K562 (cell line): ENCODE data around the gene NES. TPM values are rescaled to one million over a fixed set of nuclear protein-coding genes. Genes with fewer than 3 reads are reported as not detected.

Source experiments
- ATAC-seq: fragments of 200-7000 bp; cut with Tn5 transposase; 3 replicates; pipeline ENCODE4 v1.9.1; 2020; ENCODE audit warnings: moderate library complexity
- BruUV-seq: library from RNA; stranded (reverse); fragments of 400-500 nt; replicated peaks from 2 replicates; lab custom pipeline; 2021; lab: Mats Ljungman, UMichigan
- CTCF ChIA-PET: fragments of 300-600 bp; formaldehyde crosslinking; extraction: SDS; loops from one replicate; lab custom pipeline; 2021; ENCODE audit warnings: low intra/inter-chr PET ratio; lab: Yijun Ruan, JAX
- POLR2A ChIA-PET: fragments of 300-600, 350-650 bp; sonication (Branson Sonifier 250); formaldehyde crosslinking; extraction: SDS; loops from one replicate; lab custom pipeline; 2021; ENCODE audit warnings: antibody characterized with exemption, inconsistent platforms; lab: Yijun Ruan, JAX
- DNase-seq, 4 experiments: peaks; one replicate each; pipeline versions ENCODE4 v3.0.0 to v3.0.0-alpha.2; 2011 to 2018; ENCODE audit warnings: low spot score in 3 of 4, mixed read lengths in 3 of 4; ENCODE audit errors: extremely low read depth in 1 of 4
- FAIRE-seq: peaks from 2 replicates; lab custom pipeline; 2011; peaks lifted over from hg19 to GRCh38; lab: Jason Lieb, UNC
- H2AFZ ChIP-seq: 2 replicates; pipeline ENCODE4 v1.6.0; 2011; ENCODE audit warnings: low read depth, low read length, control low read depth, inconsistent platforms
- H3K27ac ChIP-seq: fragments of 200-600 bp; 3 replicates; pipeline ENCODE4 v1.8.0; 2011; ENCODE audit warnings: low read depth, mild to moderate bottlenecking, control low read depth, inconsistent platforms, low read length, moderate library complexity, mixed read lengths; ENCODE audit errors: extremely low read depth
- H3K27me3 ChIP-seq, 2 experiments: fragments of 300-600 bp in 1 of 2; 2 replicates in 1 of 2; 3 replicates in 1 of 2; pipeline versions ENCODE4 v1.6.0 to v1.8.0; 2011; ENCODE audit warnings: inconsistent platforms in 2 of 2, low read length in 2 of 2, mild to moderate bottlenecking in 1 of 2, mixed read lengths in 1 of 2, moderate library complexity in 1 of 2; ENCODE audit not compliant: control insufficient read depth in 2 of 2, insufficient read depth in 2 of 2
- H3K36me3 ChIP-seq: fragments of 300-600 bp; 3 replicates; pipeline ENCODE4 v1.8.0; 2011; ENCODE audit warnings: mild to moderate bottlenecking, low read length, inconsistent platforms; ENCODE audit not compliant: control insufficient read depth, insufficient read depth
- H3K4me1 ChIP-seq, 2 experiments: fragments of 200-600 bp in 1 of 2; replicated peaks in 1 of 2; 2 replicates in 1 of 2; 3 replicates in 1 of 2; pipeline versions ENCODE4 v1.5.1 to v1.8.0; 2011; ENCODE audit warnings: inconsistent platforms in 2 of 2, low read length in 2 of 2, mild to moderate bottlenecking in 1 of 2, mixed read lengths in 1 of 2, moderate library complexity in 1 of 2; ENCODE audit not compliant: control insufficient read depth in 2 of 2, insufficient read depth in 2 of 2
- H3K4me2 ChIP-seq: 2 replicates; pipeline ENCODE4 v1.6.1; 2011; ENCODE audit warnings: low read length, control low read depth, inconsistent platforms, mixed read lengths; ENCODE audit not compliant: insufficient read depth
- H3K4me3 ChIP-seq: fragments of 200-600 bp; sonication (generic), shearing (Covaris generic); 2 replicates; pipeline ENCODE4 v1.5.1; 2016; ENCODE audit warnings: control low read depth, inconsistent platforms
- H3K79me2 ChIP-seq: fragments of 200-600 bp; 3 replicates; pipeline ENCODE4 v1.8.0; 2011; ENCODE audit warnings: low read length, inconsistent platforms; ENCODE audit not compliant: control insufficient read depth, insufficient read depth
- H3K9ac ChIP-seq, 2 experiments: 2 replicates each; pipeline versions ENCODE4 v1.6.0 to v1.6.1; 2011; ENCODE audit warnings: low read depth in 2 of 2, low read length in 2 of 2, control low read depth in 1 of 2, inconsistent platforms in 1 of 2, mild to moderate bottlenecking in 1 of 2, mixed read lengths in 1 of 2; ENCODE audit not compliant: insufficient read depth in 1 of 2
- H3K9me1 ChIP-seq: one replicate; pipeline ENCODE4 v1.6.0; 2011; ENCODE audit warnings: inconsistent platforms, mild to moderate bottlenecking, low read length, moderate library complexity; ENCODE audit not compliant: control insufficient read depth, insufficient read depth
- H3K9me3 ChIP-seq: replicated peaks from 2 replicates; pipeline ENCODE4 v1.5.1; 2011; ENCODE audit warnings: low read depth, low read length, inconsistent platforms; ENCODE audit not compliant: control insufficient read depth, insufficient read depth
- H4K20me1 ChIP-seq: replicated peaks from 2 replicates; pipeline ENCODE4 v1.6.1; 2011; ENCODE audit warnings: low read length, inconsistent platforms, mixed read lengths; ENCODE audit not compliant: control insufficient read depth, insufficient read depth
- ARID1B ChIP-seq: fragments of 450-650 bp; IDR thresholded peaks from 2 replicates; pipeline ENCODE4 v1.6.1; 2016; ENCODE audit warnings: antibody characterized with exemption, mild to moderate bottlenecking, inconsistent platforms
- CBFA2T3 ChIP-seq: fragments of 450-650 bp; IDR thresholded peaks from 2 replicates; pipeline ENCODE4 v1.6.1; 2017
- EP300 ChIP-seq: IDR thresholded peaks from 2 replicates; pipeline ENCODE4 v1.6.1; 2012; ENCODE audit warnings: low read length, improper control_type of control experiment
- FOXA3 ChIP-seq, 2 experiments: fragments of 450-650 bp in 1 of 2; sonication (generic) in 1 of 2; formaldehyde crosslinking; IDR thresholded peaks in 1 of 2; conservative IDR thresholded peaks in 1 of 2; 2 replicates each; pipeline versions ENCODE4 v1.4.0 to v1.8.0; 2020 to 2022; ENCODE audit warnings: mild to moderate bottlenecking in 2 of 2, missing genetic modification reagents in 1 of 2
- FOXK2 ChIP-seq, 2 experiments: fragments of 450-650 bp; IDR thresholded peaks in 1 of 2; conservative IDR thresholded peaks in 1 of 2; 2 replicates each; pipeline ENCODE4 v1.6.1; 2016; ENCODE audit warnings: low read depth in 2 of 2, mild to moderate bottlenecking in 1 of 2
- LEF1 ChIP-seq: fragments of 450-650 bp; IDR thresholded peaks from 2 replicates; pipeline ENCODE4 v1.6.1; 2016; ENCODE audit warnings: mild to moderate bottlenecking
- MAZ ChIP-seq, 2 experiments: fragments of 450-650 bp in 1 of 2; sonication (generic) in 1 of 2; formaldehyde crosslinking; IDR thresholded peaks in 1 of 2; conservative IDR thresholded peaks in 1 of 2; 2 replicates each; pipeline versions ENCODE4 v1.4.0 to v1.5.0; 2020; ENCODE audit warnings: mild to moderate bottlenecking in 1 of 2, missing genetic modification reagents in 1 of 2
- NFRKB ChIP-seq: fragments of 450-650 bp; IDR thresholded peaks from 2 replicates; pipeline ENCODE4 v1.6.1; 2016; ENCODE audit warnings: low read depth
- RBBP5 ChIP-seq: fragments of 200-600 bp; sonication (generic); IDR thresholded peaks from 2 replicates; pipeline ENCODE4 v1.6.1; 2012; ENCODE audit warnings: borderline replicate concordance, mild to moderate bottlenecking, low read length, control low read depth, inconsistent platforms; ENCODE audit not compliant: insufficient read depth, poor library complexity, severe bottlenecking
- RBM25 ChIP-seq: fragments of 200-400 bp; formaldehyde crosslinking; IDR thresholded peaks from 2 replicates; pipeline ENCODE4 v1.6.1; 2018; ENCODE audit warnings: low read length, low read depth, moderate library complexity; ENCODE audit not compliant: severe bottlenecking
- SNRNP70 ChIP-seq: fragments of 200-400 bp; formaldehyde crosslinking; optimal IDR thresholded peaks from 2 replicates; pipeline ENCODE3; 2017; ENCODE audit warnings: low read depth, low read length
- SOX6 ChIP-seq: fragments of 450-650 bp; IDR thresholded peaks from 2 replicates; pipeline ENCODE4 v1.6.1; 2014; ENCODE audit warnings: mild to moderate bottlenecking
- SRSF1 ChIP-seq: fragments of 200-400 bp; formaldehyde crosslinking; IDR thresholded peaks from 2 replicates; pipeline ENCODE4 v1.6.1; 2017; ENCODE audit warnings: mild to moderate bottlenecking, low read depth, low read length, moderate library complexity
- TAL1 ChIP-seq: fragments of 450-650 bp; IDR thresholded peaks from 2 replicates; pipeline ENCODE4 v1.6.1; 2016; ENCODE audit warnings: mild to moderate bottlenecking
- THRAP3 ChIP-seq: fragments of 450-650 bp; IDR thresholded peaks from 2 replicates; pipeline ENCODE4 v1.6.1; 2016; ENCODE audit warnings: mild to moderate bottlenecking, inconsistent platforms, borderline replicate concordance
- U2AF2 ChIP-seq: fragments of 200-400 bp; formaldehyde crosslinking; optimal IDR thresholded peaks from 2 replicates; pipeline ENCODE3; 2017; ENCODE audit warnings: low read depth, mild to moderate bottlenecking, low read length
- ZBTB11 ChIP-seq, 3 experiments: fragments of 200-800 bp in 1 of 3; fragments of 250-450 bp in 1 of 3; fragments of 450-650 bp in 1 of 3; sonication (Bioruptor Pico) in 1 of 3; sonication (Bioruptor generic) in 1 of 3; formaldehyde crosslinking in 1 of 3; IDR thresholded peaks; 2 replicates each; pipeline versions ENCODE4 v1.6.1 to v1.8.0; 2016 to 2022; ENCODE audit warnings: mild to moderate bottlenecking in 2 of 3, missing genetic modification characterization in 2 of 3, missing compliant biosample characterization in 1 of 3, moderate library complexity in 1 of 3
- ZNF121 ChIP-seq: sonication (generic); formaldehyde crosslinking; conservative IDR thresholded peaks from 2 replicates; pipeline ENCODE4 v1.8.0; 2022; ENCODE audit warnings: missing genetic modification reagents
- ZNF143 ChIP-seq: sonication (generic); formaldehyde crosslinking; IDR thresholded peaks from 2 replicates; pipeline ENCODE4 v1.9.0; 2022; ENCODE audit warnings: mild to moderate bottlenecking, missing genetic modification reagents
- ZNF79 ChIP-seq: fragments of 250-450 bp; sonication (Bioruptor Pico); IDR thresholded peaks from 2 replicates; pipeline ENCODE4 v1.4.0; 2020; ENCODE audit warnings: low read depth, mild to moderate bottlenecking, moderate library complexity
- WGBS: fragments of 100-300 bp; shearing (Covaris generic); methylation state at CpG from one replicate; pipeline ENCODE4 v1.1.6; 2016; ENCODE audit warnings: low coverage, mixed read lengths; ENCODE audit not compliant: insufficient coverage; ENCODE audit errors: missing lambda C conversion rate; 5-methylcytosine and 5-hydroxymethylcytosine counted together
- in situ Hi-C: fragments of 300-500 bp; cut with MboI; formaldehyde crosslinking; loops from 4 replicates; pipeline ENCODE4 v1.15.0; 2018; ENCODE audit warnings: inconsistent platforms, mixed read lengths
- intact Hi-C: fragments of 100-400 bp; cut with micrococcal nuclease; formaldehyde crosslinking; loops from 2 replicates; pipeline ENCODE4 v1.14.2; 2022
- polyA plus RNA-seq, 8 experiments: library from polyadenylated mRNA; depleted of rRNA in 4 of 8; stranded (reverse) in 5 of 8; unstranded in 3 of 8; fragments of >200 nt; fragmentation: Nextera tagmentation in 2 of 8; fragmentation: Illumina TruSeq in 1 of 8; extraction: Ambion mirVana in 2 of 8; extraction: Trizol in 1 of 8; gene quantifications; 2 replicates each; pipeline versions ENCODE4 v1.2.1 to v1.2.3, GENCODE V29; 2011 to 2014; ENCODE audit warnings: inconsistent platforms in 1 of 8, missing spikeins in 1 of 8
- total RNA-seq, 7 experiments: library from RNA; depleted of rRNA in 6 of 7; stranded (reverse); fragments of >200 nt in 6 of 7; fragmentation: Illumina TruSeq in 2 of 7; extraction: Trizol in 2 of 7; gene quantifications; 2 replicates each; pipeline versions ENCODE4 v1.2.1 to v1.2.3, GENCODE V29; 2011 to 2021; ENCODE audit warnings: low replicate concordance in 1 of 7

Gene NES
- total and polyA plus RNA-seq, 9 of the 15 experiments (the other 6 are each of a cell fraction or from before 2014, with no cell fraction given), result 0.10 to 8.6 (median 4.2) TPM

GRCh38 chr1:156663178-156663577 is 14.0 kb downstream of the NES start:
- Histone ChIP-seq H3K4me2 (peak overlapping the region; percentile 100), H4K20me1 (peaks cover 17% of the 10 kb centered on the region), H3K9me1 (peaks cover 8% of the 10 kb centered on the region), H3K79me2 (peaks cover 41% of the 10 kb centered on the region), H3K4me1 (peaks cover 60 to 78% of the 10 kb centered on the region in 2 experiments), H3K27ac (peak overlapping the region; percentile 100), H2AFZ (peak overlapping the region; percentile 84), H3K36me3 (peaks cover 20% of the 10 kb centered on the region; the same call in 2 of the 3 replicates), H3K4me3 (no peak overlapping the region), H3K9me3 (no peaks in the 10 kb centered on the region), H3K9ac (peak overlapping the region; percentile 73 to 100; a peak in 3 of 4 replicates), H3K27me3 (no peaks in the 10 kb centered on the region)
- in situ Hi-C loops (no loop called here), intact Hi-C loops (no loop called here)
- BruUV-seq, result no TSS peak
- ATAC-seq (no peak), FAIRE-seq (no peak), DNase-seq (peak; percentile 61 to 85 (median 66))
- 7% methylated on average over 5 of the region's 5 CpGs for WGBS
- ChIA-PET CTCF (no interaction called here), POLR2A (interaction anchor here (0.6 to 2.3 kb wide), 5 partner anchors 14 to 65 kb away, joined by 3 to 10 read pairs (median 3); partner anchors contain the start of genes METTL25B and NES)
- TF ChIP-seq SOX6 (0 out of 2 replicates have a peak, but pooled peaks have one; percentile 16), NFRKB (peak; percentile 46; the same call in 1 of the 2 replicates), SRSF1 (no peak), ZNF79 (CRISPR knock-in tag) (no peak), FOXA3 (CRISPR knock-in tag; conservative IDR thresholded peaks at IDR 0.05 in 1 of 2, IDR thresholded peaks at IDR 0.05 in 1 of 2) (no peak), MAZ (CRISPR knock-in tag; conservative IDR thresholded peaks at IDR 0.05 in 1 of 2, IDR thresholded peaks at IDR 0.05 in 1 of 2) (0 out of 4 replicates have a peak, but pooled peaks of 1 of the 2 experiments have one; percentile 41), CBFA2T3 (peak; percentile 53), RBM25 (no peak), ARID1B (peak; percentile 44; the same call in 1 of the 2 replicates), FOXK2 (conservative IDR thresholded peaks at IDR 0.05 in 1 of 2, IDR thresholded peaks at IDR 0.05 in 1 of 2; ENCODE audit: low read depth in 2 of 2) (peak in 1 of 2 experiments; percentile 33; a peak in 1 of 4 replicates), RBBP5 (no peak), TAL1 (0 out of 2 replicates have a peak, but pooled peaks have one; percentile 7), ZNF121 (CRISPR knock-in tag) (no peak), LEF1 (peak; percentile 61; the same call in 1 of the 2 replicates), ZBTB11 (CRISPR knock-in tag; IDR thresholded peaks at IDR 0.05) (peak in 1 of 3 experiments; percentile 37; a peak in 1 of 6 replicates), U2AF2 (no peak), SNRNP70 (no peak), EP300 (peak; percentile 33; the same call in 1 of the 2 replicates), ZNF143 (no peak), THRAP3 (no peak)
